ENCODE results near the gene QSOX1.

Gene QSOX1

DNA sequence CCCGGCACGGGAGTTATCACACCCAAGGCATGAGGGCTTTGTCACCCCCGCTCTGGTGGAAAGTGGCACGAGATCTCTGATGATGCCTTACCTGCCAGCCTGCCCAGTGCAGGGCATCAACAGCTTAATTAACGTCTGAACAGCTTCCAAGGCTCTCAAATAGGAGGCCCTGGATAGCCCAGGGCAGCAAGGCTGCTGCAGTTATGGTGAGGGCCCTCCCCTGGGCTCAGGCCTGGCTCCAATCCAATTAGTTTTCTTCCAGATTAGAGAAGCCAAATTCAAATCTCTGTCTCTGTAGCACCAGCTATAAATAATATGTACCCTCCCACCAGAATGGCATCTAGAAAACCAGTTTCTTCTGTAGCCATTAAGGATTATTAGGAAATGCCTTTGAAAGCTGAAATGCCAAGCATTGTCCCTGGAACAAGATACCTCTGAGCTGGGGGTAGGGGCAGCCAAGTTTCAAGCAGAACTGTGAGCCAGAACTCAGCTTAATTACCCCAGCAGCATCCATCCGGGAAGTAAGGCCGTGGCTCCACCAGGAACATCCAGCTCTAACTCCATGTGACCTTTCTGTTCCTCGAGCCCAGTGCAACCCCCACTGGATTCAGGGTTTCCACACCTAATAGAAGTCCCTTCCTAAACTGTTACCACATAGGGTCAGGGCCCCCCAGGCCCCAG, 12.5 kb downstream of the QSOX1 start:
- H3K4me1 ChIP-seq (ENCODE audit: control insufficient read depth, insufficient read depth, low read length): no peaks in the 10 kb centered on the region
- no peaks in the 10 kb centered on the region for H3K27me3 ChIP-seq (ENCODE audit: control insufficient read depth, insufficient read depth, low read length)
- H3K9ac ChIP-seq (ENCODE audit: low read length): no peak overlapping the region
- H3K27ac ChIP-seq (ENCODE audit: low read depth, low read length): no peak overlapping the region
- H3K36me3 ChIP-seq (ENCODE audit: control insufficient read depth, insufficient read depth, low read length): peaks cover 3% of the 10 kb centered on the region
- no peak overlapping the region for H3K4me3 ChIP-seq (ENCODE audit: low read length)

DNA sequence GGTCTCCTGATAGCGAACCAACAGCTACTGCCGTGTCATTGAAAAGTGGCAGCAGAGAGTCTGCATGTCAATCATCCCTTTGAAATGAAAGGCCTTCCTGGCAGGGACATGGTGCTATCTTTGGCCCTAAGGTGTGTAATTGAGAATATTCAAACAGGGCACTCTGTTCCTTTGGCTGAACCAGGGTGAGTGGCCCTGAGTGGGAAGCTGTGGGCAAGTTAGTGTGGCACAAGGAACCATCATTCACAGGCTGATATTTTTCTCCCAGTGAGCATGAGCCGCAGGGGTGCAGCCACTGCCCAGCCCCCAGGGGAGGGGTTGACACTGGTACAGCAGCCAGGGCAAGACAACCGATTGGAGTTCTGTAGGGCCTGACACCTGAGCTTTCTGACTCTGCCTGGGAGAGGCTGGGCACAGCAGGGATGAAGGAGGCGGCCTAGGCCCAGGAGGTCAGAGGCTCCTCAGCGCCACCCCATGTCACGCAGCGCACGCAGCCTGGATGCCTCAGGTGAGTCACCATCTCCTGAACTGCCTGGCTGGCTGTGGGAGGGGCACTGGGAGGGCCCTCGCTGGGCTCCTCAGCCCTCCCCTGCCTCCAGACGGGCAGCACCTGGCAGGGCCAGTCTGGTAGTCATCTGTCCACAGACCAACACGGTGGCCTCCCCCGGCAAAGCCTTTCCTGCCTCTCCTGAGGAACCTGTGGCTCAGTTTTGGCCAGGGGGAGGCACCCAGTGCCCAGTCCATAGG, 13.2 kb downstream of the QSOX1 start:
- Histone ChIP-seq H3K27me3 (ENCODE audit: control insufficient read depth, insufficient read depth, low read length) (no peaks in the 10 kb centered on the region), H3K4me1 (ENCODE audit: control insufficient read depth, insufficient read depth, low read length) (no peaks in the 10 kb centered on the region), H3K9ac (ENCODE audit: low read length) (no peak overlapping the region), H3K4me3 (ENCODE audit: low read length) (no peak overlapping the region), H3K36me3 (ENCODE audit: control insufficient read depth, insufficient read depth, low read length) (peaks cover 3% of the 10 kb centered on the region), H3K27ac (ENCODE audit: low read depth, low read length) (no peak overlapping the region)

DNA sequence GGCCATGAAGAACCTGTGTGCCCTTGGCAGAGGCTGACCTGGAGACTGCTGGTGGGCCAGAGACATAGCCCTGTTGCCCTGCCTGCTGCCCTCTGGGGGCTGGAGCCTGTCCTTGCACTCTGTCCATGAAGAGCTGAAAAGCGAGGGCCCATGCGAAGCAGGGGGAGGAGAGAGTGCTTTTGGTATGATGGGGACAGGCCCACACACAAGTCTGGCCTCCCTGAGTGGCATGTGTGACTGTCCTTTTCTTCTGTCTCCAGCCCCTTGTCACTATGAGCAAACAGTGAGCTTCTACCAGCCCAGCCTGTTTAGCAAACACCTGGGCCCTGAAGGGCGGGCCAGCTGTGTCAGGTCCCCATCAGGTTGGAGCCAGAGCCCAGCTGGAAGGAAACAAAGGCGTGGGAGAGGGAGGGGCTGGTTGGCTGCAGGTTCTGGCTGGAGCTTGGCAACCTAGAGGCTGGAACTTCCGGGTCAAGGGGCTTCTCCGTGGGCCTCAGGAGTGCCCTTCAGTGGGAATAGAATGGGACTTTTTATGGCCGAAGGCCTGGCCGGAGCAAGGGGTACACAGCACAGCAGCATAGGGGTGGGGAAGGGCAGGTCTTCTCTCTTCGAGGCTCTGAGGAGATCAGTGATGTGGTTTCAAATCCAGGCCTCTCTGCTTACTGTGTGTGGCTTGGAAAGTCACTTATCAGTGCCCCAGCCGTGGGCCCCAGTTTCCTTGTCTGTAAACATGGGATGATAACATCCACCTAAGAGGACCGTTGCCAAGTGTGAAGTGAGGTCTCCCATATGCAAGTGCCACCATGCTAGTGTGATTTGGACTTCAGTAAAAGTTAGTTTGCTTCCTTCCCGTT, 14.3 kb downstream of the QSOX1 start:
- Histone ChIP-seq H3K27me3 (ENCODE audit: control insufficient read depth, insufficient read depth, low read length) (no peaks in the 10 kb centered on the region), H3K36me3 (ENCODE audit: control insufficient read depth, insufficient read depth, low read length) (peaks cover 3% of the 10 kb centered on the region), H3K4me1 (ENCODE audit: control insufficient read depth, insufficient read depth, low read length) (peaks cover 7% of the 10 kb centered on the region), H3K9ac (ENCODE audit: low read length) (no peak overlapping the region), H3K27ac (ENCODE audit: low read depth, low read length) (no peak overlapping the region), H3K4me3 (ENCODE audit: low read length) (no peak overlapping the region)

- H3K4me1 ChIP-seq (ENCODE audit: control insufficient read depth, insufficient read depth, low read length): peaks cover 11% of the 10 kb centered on the region
- H3K9ac ChIP-seq (ENCODE audit: low read length): no peak overlapping the region
- no peak overlapping the region for H3K27ac ChIP-seq (ENCODE audit: low read depth, low read length)
- H3K27me3 ChIP-seq (ENCODE audit: control insufficient read depth, insufficient read depth, low read length): no peaks in the 10 kb centered on the region
- H3K4me3 ChIP-seq (ENCODE audit: low read length): no peak overlapping the region
- H3K36me3 ChIP-seq (ENCODE audit: control insufficient read depth, insufficient read depth, low read length): peaks cover 3% of the 10 kb centered on the region
These were observed 15.0 kb downstream of the QSOX1 start for GRCh38 chr1:180169640-180170195.

GRCh38 chr1:180170546-180171151, 16.0 kb downstream of the QSOX1 start:
- no peak overlapping the region for H3K4me3 ChIP-seq (ENCODE audit: low read length)
- no peak overlapping the region for H3K9ac ChIP-seq (ENCODE audit: low read length)
- no peaks in the 10 kb centered on the region for H3K27me3 ChIP-seq (ENCODE audit: control insufficient read depth, insufficient read depth, low read length)
- peaks cover 11% of the 10 kb centered on the region for H3K4me1 ChIP-seq (ENCODE audit: control insufficient read depth, insufficient read depth, low read length)
- no peak overlapping the region for H3K27ac ChIP-seq (ENCODE audit: low read depth, low read length)
- peaks cover 3% of the 10 kb centered on the region for H3K36me3 ChIP-seq (ENCODE audit: control insufficient read depth, insufficient read depth, low read length)

DNA sequence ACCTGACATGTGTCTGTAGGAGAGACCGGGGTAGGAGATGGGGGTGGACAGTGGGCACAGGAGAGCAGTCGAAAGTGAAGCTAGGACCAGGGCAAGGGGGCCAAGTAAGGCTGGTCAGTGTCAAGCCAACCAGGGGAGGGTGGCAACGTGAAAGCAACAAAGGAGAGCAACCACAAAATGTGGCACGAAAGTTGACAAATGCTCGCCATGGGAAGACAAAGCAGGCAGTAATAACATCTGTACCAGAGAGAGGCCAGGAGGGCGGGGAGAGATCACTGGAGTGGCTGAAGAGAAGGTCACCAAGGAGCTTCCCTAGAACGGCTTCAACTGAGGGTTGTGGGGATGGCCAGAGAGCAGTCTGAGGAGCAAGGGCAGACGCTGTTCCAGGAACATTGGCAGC, 17.0 kb downstream of the QSOX1 start:
- Histone ChIP-seq H3K4me3 (ENCODE audit: low read length) (no peak overlapping the region), H3K4me1 (ENCODE audit: control insufficient read depth, insufficient read depth, low read length) (peaks cover 11% of the 10 kb centered on the region)

DNA sequence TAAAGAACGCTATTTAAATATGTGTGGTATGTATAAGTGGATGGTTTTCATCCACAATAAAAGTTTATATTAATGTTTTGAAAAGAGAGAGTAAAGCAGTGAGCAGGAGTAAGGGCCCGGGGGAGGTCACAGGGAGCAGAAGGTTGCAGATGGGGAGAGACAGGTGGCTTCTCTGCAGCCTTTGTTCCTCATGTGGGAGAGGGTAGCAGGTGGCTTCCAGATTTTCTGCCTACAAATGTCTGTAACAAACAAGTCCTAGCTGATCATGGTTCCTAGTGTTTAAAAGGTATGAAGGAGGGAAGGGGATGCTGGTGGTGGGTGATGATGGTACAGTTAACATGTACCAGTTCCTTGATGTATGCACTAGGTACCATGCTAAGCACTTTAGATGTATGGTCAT, 18.8 kb downstream of the QSOX1 start:
- Histone ChIP-seq H3K4me3 (ENCODE audit: low read length) (no peak overlapping the region), H3K36me3 (ENCODE audit: control insufficient read depth, insufficient read depth, low read length) (peaks cover 3% of the 10 kb centered on the region), H3K4me1 (ENCODE audit: control insufficient read depth, insufficient read depth, low read length) (peaks cover 11% of the 10 kb centered on the region), H3K27me3 (ENCODE audit: control insufficient read depth, insufficient read depth, low read length) (no peaks in the 10 kb centered on the region), H3K9ac (ENCODE audit: low read length) (no peak overlapping the region), H3K27ac (ENCODE audit: low read depth, low read length) (peak overlapping the region; percentile 69)

More for the DNA sequence above, 17.0 kb downstream of the QSOX1 start:
- peaks cover 3% of the 10 kb centered on the region for H3K36me3 ChIP-seq (ENCODE audit: control insufficient read depth, insufficient read depth, low read length)
- H3K9ac ChIP-seq (ENCODE audit: low read length): no peak overlapping the region
- no peaks in the 10 kb centered on the region for H3K27me3 ChIP-seq (ENCODE audit: control insufficient read depth, insufficient read depth, low read length)
- no peak overlapping the region for H3K27ac ChIP-seq (ENCODE audit: low read depth, low read length)

GRCh38 chr1:180173952-180174351, 19.3 kb downstream of the QSOX1 start:
- H3K4me1 ChIP-seq (ENCODE audit: control insufficient read depth, insufficient read depth, low read length): peaks cover 11% of the 10 kb centered on the region
- no peak overlapping the region for H3K4me3 ChIP-seq (ENCODE audit: low read length)
- no peak overlapping the region for H3K9ac ChIP-seq (ENCODE audit: low read length)
- H3K27ac ChIP-seq (ENCODE audit: low read depth, low read length): peak overlapping the region; percentile 69
- H3K36me3 ChIP-seq (ENCODE audit: control insufficient read depth, insufficient read depth, low read length): peaks cover under 1% of the 10 kb centered on the region
- H3K27me3 ChIP-seq (ENCODE audit: control insufficient read depth, insufficient read depth, low read length): no peaks in the 10 kb centered on the region

DNA sequence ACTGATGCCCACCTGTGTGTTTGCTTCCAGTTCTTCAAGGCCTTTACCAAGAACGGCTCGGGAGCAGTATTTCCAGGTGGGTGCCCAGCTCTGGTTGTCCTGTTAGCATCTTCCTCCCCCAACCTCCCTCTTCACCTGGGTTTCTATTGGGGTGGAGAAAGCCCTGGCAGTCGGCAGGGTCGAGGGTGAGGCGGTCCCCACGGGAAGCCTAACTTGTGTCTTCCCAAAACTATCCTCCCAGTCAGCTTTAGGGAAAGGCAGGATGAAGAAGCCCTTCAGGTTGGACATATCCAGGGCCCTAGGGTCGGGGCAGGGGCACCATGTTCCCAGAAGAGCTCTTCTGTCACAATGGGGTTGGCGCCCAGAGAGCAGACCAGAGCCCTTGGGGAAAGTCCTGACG, 20.6 kb downstream of the QSOX1 start:
- Histone ChIP-seq H3K4me3 (ENCODE audit: low read length) (no peak overlapping the region), H3K36me3 (ENCODE audit: control insufficient read depth, insufficient read depth, low read length) (peaks cover 5% of the 10 kb centered on the region), H3K9ac (ENCODE audit: low read length) (no peak overlapping the region), H3K27me3 (ENCODE audit: control insufficient read depth, insufficient read depth, low read length) (no peaks in the 10 kb centered on the region), H3K4me1 (ENCODE audit: control insufficient read depth, insufficient read depth, low read length) (peaks cover 11% of the 10 kb centered on the region), H3K27ac (ENCODE audit: low read depth, low read length) (no peak overlapping the region)

GRCh38 chr1:180175806-180176205, 21.1 kb downstream of the QSOX1 start:
- no peaks in the 10 kb centered on the region for H3K27me3 ChIP-seq (ENCODE audit: control insufficient read depth, insufficient read depth, low read length)
- no peak overlapping the region for H3K9ac ChIP-seq (ENCODE audit: low read length)
- no peak overlapping the region for H3K27ac ChIP-seq (ENCODE audit: low read depth, low read length)
- H3K36me3 ChIP-seq (ENCODE audit: control insufficient read depth, insufficient read depth, low read length): peaks cover 5% of the 10 kb centered on the region
- peaks cover 11% of the 10 kb centered on the region for H3K4me1 ChIP-seq (ENCODE audit: control insufficient read depth, insufficient read depth, low read length)
- H3K4me3 ChIP-seq (ENCODE audit: low read length): no peak overlapping the region

- Histone ChIP-seq H3K4me3 (ENCODE audit: low read length) (no peak overlapping the region), H3K27me3 (ENCODE audit: control insufficient read depth, insufficient read depth, low read length) (no peaks in the 10 kb centered on the region), H3K4me1 (ENCODE audit: control insufficient read depth, insufficient read depth, low read length) (peaks cover 11% of the 10 kb centered on the region), H3K27ac (ENCODE audit: low read depth, low read length) (no peak overlapping the region), H3K9ac (ENCODE audit: low read length) (no peak overlapping the region), H3K36me3 (ENCODE audit: control insufficient read depth, insufficient read depth, low read length) (peaks cover 8% of the 10 kb centered on the region)
These were observed 22.3 kb downstream of the QSOX1 start for GRCh38 chr1:180176965-180177364.

- no peak overlapping the region for H3K4me3 ChIP-seq (ENCODE audit: low read length)
- H3K36me3 ChIP-seq (ENCODE audit: control insufficient read depth, insufficient read depth, low read length): peaks cover 12% of the 10 kb centered on the region
- no peaks in the 10 kb centered on the region for H3K27me3 ChIP-seq (ENCODE audit: control insufficient read depth, insufficient read depth, low read length)
- H3K4me1 ChIP-seq (ENCODE audit: control insufficient read depth, insufficient read depth, low read length): peaks cover 11% of the 10 kb centered on the region
- no peak overlapping the region for H3K27ac ChIP-seq (ENCODE audit: low read depth, low read length)
- no peak overlapping the region for H3K9ac ChIP-seq (ENCODE audit: low read length)
These were observed 23.3 kb downstream of the QSOX1 start for GRCh38 chr1:180177931-180178330.
